GM12801 (cell line): ENCODE measurements around the gene ZNF83.

Source experiments
- TF ChIP-seq, protein P1 (sequence below): IDR thresholded peaks from one replicate; pipeline ENCODE4 v1.5.1; 2011; ENCODE audit warnings: control low read depth; ENCODE audit not compliant: insufficient read length; ENCODE audit errors: extremely low read depth

The ZNF83 gene

DNA sequence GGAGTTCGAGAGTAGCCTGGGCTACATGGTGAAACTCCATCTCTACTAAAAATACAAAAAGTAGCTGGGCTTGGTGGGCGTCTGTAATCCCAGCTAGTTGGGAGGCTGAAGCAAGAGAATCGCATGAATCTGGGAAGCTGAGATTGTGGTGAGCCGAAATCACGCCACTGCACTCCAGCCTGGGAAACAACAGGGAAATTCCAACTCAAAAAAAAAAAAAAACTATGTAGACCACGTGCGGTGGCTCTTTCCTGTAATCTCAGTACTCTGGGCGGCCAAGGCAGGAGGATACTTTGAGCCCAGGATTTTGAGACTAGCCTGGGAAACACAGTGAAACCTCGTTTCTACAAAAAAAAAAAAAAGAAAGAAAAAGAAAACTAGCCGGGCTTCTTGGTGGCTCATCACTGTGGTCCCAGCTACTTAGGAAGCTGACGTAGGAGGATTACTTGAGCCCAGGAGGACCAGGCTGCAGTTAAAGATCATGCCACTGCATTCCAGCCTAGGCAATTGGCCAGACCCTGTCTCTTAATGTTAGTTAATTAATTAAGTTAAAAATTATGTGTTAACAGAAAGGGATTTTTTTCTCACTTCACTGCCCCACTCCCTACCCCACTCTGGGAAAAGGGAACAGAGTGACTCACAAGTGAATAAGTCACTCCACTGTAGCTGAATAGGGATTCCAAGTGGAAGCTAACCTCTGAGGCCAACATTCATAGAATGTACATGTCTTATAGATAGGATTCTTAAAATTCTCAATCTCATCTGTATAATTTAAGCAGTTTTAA lies 2.2 kb downstream of the ZNF83 start:
- TF ChIP-seq, protein P1, sequence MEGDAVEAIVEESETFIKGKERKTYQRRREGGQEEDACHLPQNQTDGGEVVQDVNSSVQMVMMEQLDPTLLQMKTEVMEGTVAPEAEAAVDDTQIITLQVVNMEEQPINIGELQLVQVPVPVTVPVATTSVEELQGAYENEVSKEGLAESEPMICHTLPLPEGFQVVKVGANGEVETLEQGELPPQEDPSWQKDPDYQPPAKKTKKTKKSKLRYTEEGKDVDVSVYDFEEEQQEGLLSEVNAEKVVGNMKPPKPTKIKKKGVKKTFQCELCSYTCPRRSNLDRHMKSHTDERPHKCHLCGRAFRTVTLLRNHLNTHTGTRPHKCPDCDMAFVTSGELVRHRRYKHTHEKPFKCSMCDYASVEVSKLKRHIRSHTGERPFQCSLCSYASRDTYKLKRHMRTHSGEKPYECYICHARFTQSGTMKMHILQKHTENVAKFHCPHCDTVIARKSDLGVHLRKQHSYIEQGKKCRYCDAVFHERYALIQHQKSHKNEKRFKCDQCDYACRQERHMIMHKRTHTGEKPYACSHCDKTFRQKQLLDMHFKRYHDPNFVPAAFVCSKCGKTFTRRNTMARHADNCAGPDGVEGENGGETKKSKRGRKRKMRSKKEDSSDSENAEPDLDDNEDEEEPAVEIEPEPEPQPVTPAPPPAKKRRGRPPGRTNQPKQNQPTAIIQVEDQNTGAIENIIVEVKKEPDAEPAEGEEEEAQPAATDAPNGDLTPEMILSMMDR: no peak

DNA sequence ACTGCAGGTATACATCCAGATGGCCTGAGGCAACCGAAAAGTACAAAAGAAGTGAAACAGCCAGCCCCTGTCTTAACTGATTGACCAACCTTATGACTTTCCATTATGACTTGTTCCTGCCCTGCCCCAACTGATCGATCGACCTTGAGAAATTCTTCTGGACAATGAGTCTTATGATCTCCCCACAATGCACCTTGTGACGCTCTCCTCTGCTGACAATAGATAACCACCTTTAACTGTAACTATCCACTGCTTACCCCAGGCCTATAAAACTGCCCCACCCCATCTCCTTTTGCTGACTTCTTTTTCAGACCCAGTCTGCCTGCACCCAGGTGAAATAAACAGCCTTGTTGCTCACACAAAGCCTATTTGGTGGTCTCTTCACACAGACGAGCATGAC lies 11.2 kb downstream of the ZNF83 start:
- TF ChIP-seq, protein P1: no peak

DNA sequence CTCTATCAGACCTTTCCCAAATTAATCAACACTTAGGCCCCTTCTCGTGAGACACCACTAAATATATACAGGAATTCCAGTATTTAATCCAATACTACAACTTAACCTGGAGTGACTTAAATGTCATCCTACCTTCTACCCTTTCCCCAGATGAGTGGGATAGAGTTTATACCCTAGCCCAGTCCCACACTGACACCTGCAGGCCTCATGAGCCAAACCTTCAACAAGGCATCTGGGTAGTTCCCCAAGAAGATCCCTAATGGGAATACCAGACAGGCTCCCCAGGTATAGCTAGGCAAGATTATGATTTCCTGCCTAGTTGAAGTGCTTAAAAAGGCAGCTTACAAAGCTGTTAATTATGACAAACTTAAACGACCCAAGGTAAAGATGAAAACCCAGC lies 15.9 kb downstream of the ZNF83 start:
- TF ChIP-seq, protein P1: no peak

DNA sequence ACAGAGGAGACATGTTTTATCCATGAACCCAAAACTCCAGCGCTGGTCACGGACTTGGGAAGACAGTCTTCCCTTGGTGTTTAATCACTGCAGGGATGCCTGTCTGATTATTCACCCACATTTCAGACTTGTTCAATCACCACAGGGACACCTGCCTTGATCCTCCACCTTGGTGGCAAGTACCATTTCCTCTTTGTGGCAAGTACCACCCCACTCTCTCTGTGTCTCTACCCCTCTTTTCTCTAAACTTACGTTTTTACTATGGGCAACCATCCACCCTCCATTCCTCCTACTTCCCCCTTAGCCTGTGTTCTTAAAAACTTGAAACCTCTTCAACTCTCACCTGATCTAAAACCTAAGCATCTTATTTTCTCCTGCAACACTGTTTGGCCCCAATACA lies 16.8 kb downstream of the ZNF83 start:
- TF ChIP-seq, protein P1: no peak

DNA sequence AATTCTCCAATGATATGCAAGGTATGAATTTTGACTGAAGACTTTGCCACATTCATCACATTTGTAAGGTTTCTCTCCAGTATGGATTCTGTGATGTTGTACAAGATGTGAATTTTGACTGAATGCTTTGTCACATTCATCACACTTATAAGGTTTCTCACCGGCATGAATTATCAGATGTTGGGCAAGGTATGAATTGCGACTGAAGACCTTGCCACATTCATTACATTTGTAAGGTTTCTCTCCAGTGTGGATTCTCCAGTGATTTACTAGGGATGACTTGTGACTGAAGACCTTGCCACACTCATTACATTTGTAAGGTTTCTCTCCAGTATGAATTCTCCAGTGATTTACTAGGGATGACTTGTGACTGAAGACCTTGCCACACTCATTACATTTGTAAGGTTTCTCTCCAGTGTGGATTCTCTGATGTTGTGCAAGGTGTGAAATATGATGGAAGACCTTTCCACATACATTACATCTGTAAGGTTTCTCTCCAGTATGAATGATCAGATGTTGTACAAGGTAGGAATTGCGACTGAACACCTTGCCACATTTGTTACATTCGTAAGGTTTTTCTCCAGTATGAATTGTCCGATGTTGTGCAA lies 24.8 kb downstream of the ZNF83 start:
- TF ChIP-seq, protein P1: no peak

DNA sequence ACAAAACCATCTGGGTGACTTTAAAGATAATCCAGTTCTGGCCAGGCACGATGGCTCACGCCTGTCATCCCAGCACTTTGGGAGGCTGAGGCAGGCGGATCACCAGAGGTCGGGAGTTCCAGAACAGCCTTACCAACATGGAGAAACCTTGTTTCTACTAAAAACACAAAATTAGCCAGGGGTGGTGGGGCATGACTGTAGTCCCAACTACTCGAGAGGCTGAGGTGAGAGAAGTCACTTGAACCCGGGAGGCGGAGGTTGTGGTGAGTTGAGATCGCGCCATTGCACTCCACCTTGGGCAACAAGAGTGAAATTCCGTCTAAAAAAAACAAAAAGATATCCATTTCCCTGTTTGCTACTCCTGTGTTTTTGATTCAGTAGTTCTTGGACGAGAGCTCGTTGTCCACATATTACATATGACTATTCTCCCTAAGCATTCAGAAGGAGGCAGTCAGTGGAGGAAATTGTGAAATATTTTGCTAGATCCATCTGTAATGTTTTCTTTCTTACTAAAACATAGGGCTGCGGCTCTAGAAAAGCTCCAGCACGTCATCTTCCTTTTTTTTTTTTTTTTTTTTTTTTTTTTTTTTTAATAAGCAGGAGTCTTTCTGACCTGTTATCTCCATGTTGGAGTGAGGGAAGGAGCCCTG lies 34.5 kb downstream of the ZNF83 start:
- TF ChIP-seq, protein P1: no peak

DNA sequence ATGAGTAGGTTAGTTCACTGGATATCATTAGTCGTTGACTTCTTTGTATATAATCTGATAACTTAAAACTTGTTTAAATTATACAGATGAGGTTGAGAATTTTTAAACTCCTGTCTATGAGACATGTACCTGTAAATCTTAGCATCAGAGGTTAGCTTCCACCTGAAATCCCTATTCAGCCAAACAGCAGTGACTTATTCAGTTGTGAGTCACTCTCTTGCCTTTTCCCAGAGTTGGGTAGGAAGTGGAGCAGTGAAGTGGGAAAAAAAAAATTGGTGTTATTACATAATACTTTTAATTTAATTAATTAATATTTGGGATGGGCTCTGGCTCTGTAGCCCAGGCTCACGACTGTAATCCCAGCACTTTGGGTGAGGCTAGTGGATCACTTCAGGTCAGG lies 35.2 kb downstream of the ZNF83 start:
- TF ChIP-seq, protein P1: no peak
